Measurements from ENCODE around the gene SUPT5H.

Gene SUPT5H

GRCh38 chr19:39423258-39424086, 21.9 kb upstream of the SUPT5H start:
- no peak for DNase-seq
- H3K27me3 ChIP-seq: no peaks in the 10 kb centered on the region
- H3K4me1 ChIP-seq: no peaks in the 10 kb centered on the region
- TF ChIP-seq, protein P1, sequence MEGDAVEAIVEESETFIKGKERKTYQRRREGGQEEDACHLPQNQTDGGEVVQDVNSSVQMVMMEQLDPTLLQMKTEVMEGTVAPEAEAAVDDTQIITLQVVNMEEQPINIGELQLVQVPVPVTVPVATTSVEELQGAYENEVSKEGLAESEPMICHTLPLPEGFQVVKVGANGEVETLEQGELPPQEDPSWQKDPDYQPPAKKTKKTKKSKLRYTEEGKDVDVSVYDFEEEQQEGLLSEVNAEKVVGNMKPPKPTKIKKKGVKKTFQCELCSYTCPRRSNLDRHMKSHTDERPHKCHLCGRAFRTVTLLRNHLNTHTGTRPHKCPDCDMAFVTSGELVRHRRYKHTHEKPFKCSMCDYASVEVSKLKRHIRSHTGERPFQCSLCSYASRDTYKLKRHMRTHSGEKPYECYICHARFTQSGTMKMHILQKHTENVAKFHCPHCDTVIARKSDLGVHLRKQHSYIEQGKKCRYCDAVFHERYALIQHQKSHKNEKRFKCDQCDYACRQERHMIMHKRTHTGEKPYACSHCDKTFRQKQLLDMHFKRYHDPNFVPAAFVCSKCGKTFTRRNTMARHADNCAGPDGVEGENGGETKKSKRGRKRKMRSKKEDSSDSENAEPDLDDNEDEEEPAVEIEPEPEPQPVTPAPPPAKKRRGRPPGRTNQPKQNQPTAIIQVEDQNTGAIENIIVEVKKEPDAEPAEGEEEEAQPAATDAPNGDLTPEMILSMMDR (IDR thresholded peaks at IDR 0.05; ENCODE audit: low read depth, low read length): no peak
- peaks cover 28% of the 10 kb centered on the region for H3K36me3 ChIP-seq
- H3K4me3 ChIP-seq (ENCODE audit: low read depth, low read length): no peak overlapping the region
- H3K9me3 ChIP-seq: no peaks in the 10 kb centered on the region

GRCh38 chr19:39424934-39425333, 20.4 kb upstream of the SUPT5H start:
- no peaks in the 10 kb centered on the region for H3K9me3 ChIP-seq
- DNase-seq: no peak

DNA sequence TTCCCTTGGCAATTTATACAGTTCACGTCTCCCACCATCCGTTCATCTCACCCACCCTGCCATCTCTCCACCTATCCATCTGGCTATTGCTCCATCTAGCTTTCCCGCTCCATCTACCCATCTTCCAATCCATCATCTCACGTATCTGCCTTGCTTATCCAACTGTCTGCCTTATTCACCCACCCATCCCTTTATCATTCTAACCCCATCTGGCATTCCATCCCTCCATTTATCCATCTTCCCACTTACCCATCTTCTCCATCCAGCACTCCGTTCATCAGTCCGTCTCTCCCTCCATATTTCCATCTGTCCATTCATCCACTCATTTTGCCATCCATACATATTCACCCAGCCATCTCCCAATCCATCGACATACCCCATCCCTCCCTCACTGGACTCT, 19.6 kb upstream of the SUPT5H start:
- TF ChIP-seq, protein P1 (IDR thresholded peaks at IDR 0.05; ENCODE audit: low read depth, low read length): no peak
- no peaks in the 10 kb centered on the region for H3K4me1 ChIP-seq
- peaks cover 19% of the 10 kb centered on the region for H3K36me3 ChIP-seq
- H3K27me3 ChIP-seq: no peaks in the 10 kb centered on the region
- H3K9me3 ChIP-seq: no peaks in the 10 kb centered on the region
- H3K4me3 ChIP-seq (ENCODE audit: low read depth, low read length): no peak overlapping the region
- DNase-seq: no peak

More at GRCh38 chr19:39424934-39425333, 20.4 kb upstream of the SUPT5H start:
- Histone ChIP-seq H3K4me1 (no peaks in the 10 kb centered on the region), H3K4me3 (ENCODE audit: low read depth, low read length) (no peak overlapping the region), H3K36me3 (peaks cover 19% of the 10 kb centered on the region), H3K27me3 (no peaks in the 10 kb centered on the region)
- TF ChIP-seq, protein P1 (IDR thresholded peaks at IDR 0.05; ENCODE audit: low read depth, low read length): no peak

- Histone ChIP-seq H3K4me1 (no peaks in the 10 kb centered on the region), H3K9me3 (no peaks in the 10 kb centered on the region), H3K36me3 (peaks cover 19% of the 10 kb centered on the region), H3K4me3 (ENCODE audit: low read depth, low read length) (no peak overlapping the region), H3K27me3 (no peaks in the 10 kb centered on the region)
- DNase-seq: no peak
- TF ChIP-seq, protein P1 (IDR thresholded peaks at IDR 0.05; ENCODE audit: low read depth, low read length): no peak
Observed at GRCh38 chr19:39426170-39426569, 19.2 kb upstream of the SUPT5H start.

DNA sequence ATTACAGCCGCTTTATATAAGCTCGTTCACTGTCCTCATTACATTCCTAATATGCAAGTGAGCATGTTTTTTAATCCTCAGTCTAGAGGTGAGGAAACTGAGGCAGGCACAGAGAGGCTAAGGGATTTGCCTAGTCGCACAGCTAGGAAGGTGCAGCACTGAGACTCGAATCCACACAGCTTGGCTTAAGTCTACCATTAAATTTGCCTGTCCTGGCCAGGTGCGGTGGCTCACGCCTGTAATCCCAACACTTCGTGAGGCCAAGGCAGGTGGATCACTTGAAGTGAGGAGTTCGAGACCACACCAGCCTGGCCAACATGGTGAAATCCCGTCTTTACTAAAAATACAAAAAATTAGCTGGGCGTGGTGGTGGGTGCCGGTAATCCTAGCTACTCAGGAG, 17.7 kb upstream of the SUPT5H start:
- no peaks in the 10 kb centered on the region for H3K27me3 ChIP-seq
- DNase-seq: no peak
- no peaks in the 10 kb centered on the region for H3K9me3 ChIP-seq
- TF ChIP-seq, protein P1 (IDR thresholded peaks at IDR 0.05; ENCODE audit: low read depth, low read length): no peak
- H3K36me3 ChIP-seq: peaks cover 22% of the 10 kb centered on the region
- H3K4me1 ChIP-seq: no peaks in the 10 kb centered on the region
- no peak overlapping the region for H3K4me3 ChIP-seq (ENCODE audit: low read depth, low read length)

Data from BE2C (cell line).